ENCODE results near the gene SERPINB1. TPM values are rescaled to one million over a fixed set of nuclear protein-coding genes. Genes with fewer than 3 reads are reported as not detected.
"Not testable (repeated sequence)": the region's sequence is repeated elsewhere in the genome, so short reads cannot be mapped to it uniquely, and the experiment has no call there.

SERPINB1 gene
- total RNA-seq, 1 experiment from 2014 or later: 18.4 TPM

- H3K23me2 ChIP-seq (ENCODE audit: insufficient read length, low read depth, low read length, poor library complexity, severe bottlenecking); H3K23ac ChIP-seq (ENCODE audit: insufficient read length, low read depth, low read length); H3K4me3 Mint-ChIP-seq; H2AFZ ChIP-seq (ENCODE audit: low read length); H3K9me3 ChIP-seq (ENCODE audit: control insufficient read depth, low read depth, low read length); H3K9ac ChIP-seq (ENCODE audit: extremely low read depth, insufficient read length, low read length); H2AK5ac ChIP-seq (ENCODE audit: insufficient read length, low read length); H3T11ph ChIP-seq (ENCODE audit: low read length); H3K9me3 Mint-ChIP-seq; H3K4ac ChIP-seq (ENCODE audit: low read depth, low read length); H2BK15ac ChIP-seq (ENCODE audit: low read depth, low read length); H3K56ac ChIP-seq (ENCODE audit: insufficient read length, low read depth, low read length); H3K36me3 Mint-ChIP-seq (ENCODE audit: insufficient read depth in 1 of 3, low read depth in 3 of 3); H3K27me3 Mint-ChIP-seq (ENCODE audit: low read depth); H2BK5ac ChIP-seq (ENCODE audit: insufficient read length, low read length); H2BK120ac ChIP-seq (ENCODE audit: low read depth, low read length, poor library complexity, severe bottlenecking); H4K5ac ChIP-seq (ENCODE audit: insufficient read length, low read depth, low read length); H3K79me2 ChIP-seq (ENCODE audit: insufficient read depth, low read length); H4K20me1 ChIP-seq (ENCODE audit: control insufficient read depth, insufficient read depth, insufficient read length); H4K8ac ChIP-seq (replicated peaks; ENCODE audit: insufficient read length, low read depth, low read length); DNase-seq; H2BK20ac ChIP-seq (ENCODE audit: low read depth, low read length, poor library complexity, severe bottlenecking); H3K14ac ChIP-seq (ENCODE audit: insufficient read depth, low read length); H4K91ac ChIP-seq (ENCODE audit: insufficient read length, low read depth, low read length); H3K27me3 ChIP-seq (ENCODE audit: insufficient read depth, low read length); H3K4me2 ChIP-seq (ENCODE audit: insufficient read depth, insufficient read length, low read length); H3K27ac ChIP-seq (ENCODE audit: insufficient read length, low read depth, low read length); H2BK12ac ChIP-seq (ENCODE audit: insufficient read length, low read depth, low read length); H3K79me1 ChIP-seq (ENCODE audit: insufficient read depth, low read depth, low read length, poor library complexity, severe bottlenecking); H3K4me1 ChIP-seq (ENCODE audit: insufficient read depth, low read length); H3K18ac ChIP-seq (ENCODE audit: insufficient read length, low read depth, low read length): not testable (repeated sequence)
- peaks cover 45 to 47% of the 10 kb centered on the region in 2 experiments for H3K4me1 Mint-ChIP-seq
- peak overlapping the region in 1 of 3 experiments; percentile 36; a peak in 1 of 7 replicates for H3K27ac Mint-ChIP-seq
- WGBS (ENCODE audit: extremely low coverage, insufficient read length, low lambda C conversion rate): no CpG with 5 or more reads among the region's 42 CpGs
Observed at GRCh38 chr6:2859798-2860705, 18.4 kb upstream of the SERPINB1 start.
